Measurements from ENCODE around the gene CLDN10. TPM values are rescaled to one million over a fixed set of nuclear protein-coding genes. Genes with fewer than 3 reads are reported as not detected.

CLDN10 gene
- total RNA-seq, 1 donor from 2014 or later, result not detected

GRCh38 chr13:95579303-95579702, 26.8 kb downstream of the CLDN10 start:
- intact Hi-C loops (cut with DNase I), result loop anchor here (10.0 kb wide), 1 partner anchor 1645 kb away; no protein-coding TSS in a partner anchor
- H3K36me3 ChIP-seq, result no peaks in the 10 kb centered on the region
- H3K9me3 ChIP-seq, result no peaks in the 10 kb centered on the region
- H3K27ac ChIP-seq, result no peak overlapping the region
- TF ChIP-seq POLR2AphosphoS5 (IDR thresholded peaks at IDR 0.05; ENCODE audit: insufficient read depth in 1 of 2, low read depth in 1 of 2), result no peak
- no peak for TF ChIP-seq POLR2A (IDR thresholded peaks at IDR 0.05)
- no peak for TF ChIP-seq CTCF (IDR thresholded peaks at IDR 0.05)
- H3K4me3 ChIP-seq, result no peak overlapping the region
- no peaks in the 10 kb centered on the region for H3K27me3 ChIP-seq
- DNase-seq (ENCODE audit: extremely low spot score in 2 of 2), result no peak
- H3K4me1 ChIP-seq, result no peaks in the 10 kb centered on the region

DNA sequence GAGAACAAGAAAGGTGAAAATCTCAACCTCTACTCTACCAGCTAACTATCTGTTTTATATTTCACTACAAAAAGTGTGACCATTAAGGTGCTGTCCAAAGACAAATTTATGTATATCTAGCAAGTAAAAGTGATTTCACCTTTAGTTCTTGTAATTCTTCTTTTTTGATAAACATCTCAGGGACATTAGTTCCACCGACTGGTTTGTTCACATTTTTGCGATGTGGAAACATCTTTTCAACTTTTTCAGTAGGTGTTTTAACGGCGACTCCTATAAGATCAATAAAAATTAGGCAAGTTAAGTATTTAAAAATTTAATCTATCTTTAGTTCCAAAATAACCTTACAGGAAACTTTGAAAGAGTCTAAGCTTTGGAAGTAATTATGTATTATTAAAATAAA, 33.3 kb downstream of the CLDN10 start:
- Histone ChIP-seq H3K4me3 (no peak overlapping the region), H3K9me3 (no peaks in the 10 kb centered on the region), H3K36me3 (peaks cover 0 to 19% of the 10 kb centered on the region in 2 donors), H3K4me1 (no peaks in the 10 kb centered on the region), H3K27me3 (no peaks in the 10 kb centered on the region), H3K27ac (no peak overlapping the region)
- TF ChIP-seq POLR2A (IDR thresholded peaks at IDR 0.05) (no peak), POLR2AphosphoS5 (IDR thresholded peaks at IDR 0.05; ENCODE audit: insufficient read depth in 1 of 2, low read depth in 1 of 2) (no peak), CTCF (IDR thresholded peaks at IDR 0.05) (no peak)
- intact Hi-C loops (cut with DNase I), result no loop called here
- DNase-seq (ENCODE audit: extremely low spot score in 2 of 2), result no peak

DNA sequence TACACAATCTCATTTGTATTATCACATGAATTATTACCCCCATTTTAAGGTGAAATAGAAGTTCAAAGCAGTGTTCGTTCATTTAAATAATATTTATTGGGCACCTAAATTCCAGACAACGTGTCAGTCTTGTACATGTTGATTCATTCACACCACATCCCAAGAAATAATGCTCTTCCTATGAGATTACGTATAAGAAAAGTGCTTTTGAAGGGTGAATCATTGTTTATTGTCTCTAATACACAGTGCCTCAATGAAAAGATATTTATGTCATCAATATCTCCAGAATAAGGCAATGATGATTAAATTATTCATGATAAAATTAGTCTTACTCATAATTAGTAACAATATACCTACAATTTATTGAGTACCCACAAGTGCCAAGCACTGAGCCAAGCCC, 35.6 kb downstream of the CLDN10 start:
- TF ChIP-seq POLR2A (IDR thresholded peaks at IDR 0.05), result no peak
- no peak for TF ChIP-seq CTCF (IDR thresholded peaks at IDR 0.05)
- TF ChIP-seq POLR2AphosphoS5 (IDR thresholded peaks at IDR 0.05; ENCODE audit: insufficient read depth in 1 of 2, low read depth in 1 of 2), result no peak
- no peak for DNase-seq (ENCODE audit: extremely low spot score in 2 of 2)
- no peak overlapping the region for H3K4me3 ChIP-seq
- H3K36me3 ChIP-seq, result peaks cover 0 to 19% of the 10 kb centered on the region in 2 donors
- H3K4me1 ChIP-seq, result no peaks in the 10 kb centered on the region
- H3K27ac ChIP-seq, result no peak overlapping the region
- H3K9me3 ChIP-seq, result no peaks in the 10 kb centered on the region
- no peaks in the 10 kb centered on the region for H3K27me3 ChIP-seq
- intact Hi-C loops (cut with DNase I), result no loop called here

DNA sequence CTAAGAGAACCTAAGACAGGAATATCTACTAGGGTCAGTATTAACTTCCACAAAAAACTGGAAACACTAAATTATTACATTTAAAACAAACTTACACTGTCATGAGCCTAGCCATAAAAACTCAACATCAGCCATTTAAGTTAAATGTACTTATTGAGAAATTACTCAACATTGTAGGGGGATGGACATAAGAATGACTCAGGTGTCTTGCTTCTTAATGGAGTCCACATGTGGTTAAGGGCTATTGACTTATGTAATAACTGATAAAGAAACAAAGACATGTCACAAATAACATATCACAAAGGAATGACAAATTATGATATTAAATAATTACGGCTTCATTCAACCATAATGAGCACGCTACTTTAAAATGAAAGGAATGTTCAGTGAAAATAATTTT, 36.2 kb downstream of the CLDN10 start:
- no peak for TF ChIP-seq POLR2A (IDR thresholded peaks at IDR 0.05)
- no peak for TF ChIP-seq POLR2AphosphoS5 (IDR thresholded peaks at IDR 0.05; ENCODE audit: insufficient read depth in 1 of 2, low read depth in 1 of 2)
- no peak for TF ChIP-seq CTCF (IDR thresholded peaks at IDR 0.05)
- H3K9me3 ChIP-seq, result no peaks in the 10 kb centered on the region
- no peaks in the 10 kb centered on the region for H3K27me3 ChIP-seq
- H3K27ac ChIP-seq, result no peak overlapping the region
- intact Hi-C loops (cut with DNase I), result no loop called here
- DNase-seq (ENCODE audit: extremely low spot score in 2 of 2), result no peak
- H3K4me3 ChIP-seq, result no peak overlapping the region
- no peaks in the 10 kb centered on the region for H3K4me1 ChIP-seq
- peaks cover 0 to 19% of the 10 kb centered on the region in 2 donors for H3K36me3 ChIP-seq

DNA sequence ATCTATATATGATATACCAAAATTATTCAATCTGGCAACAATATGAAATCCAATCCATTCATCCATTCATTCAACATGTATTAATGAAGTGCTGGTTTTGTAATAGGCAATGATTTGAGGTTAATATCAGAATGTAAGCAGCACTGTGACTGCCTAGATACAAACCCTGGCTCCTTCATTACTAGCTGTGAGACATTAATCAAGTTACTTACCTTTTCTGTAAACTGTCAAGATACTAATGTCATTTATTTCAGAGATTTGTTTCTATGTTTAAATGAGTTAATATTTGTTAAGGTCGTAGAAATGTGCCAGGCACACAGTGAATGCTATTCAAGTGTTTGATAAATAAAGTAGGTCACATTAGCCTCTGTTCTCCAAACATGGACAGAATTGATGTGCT, 40.9 kb downstream of the CLDN10 start:
- TF ChIP-seq POLR2A (IDR thresholded peaks at IDR 0.05) (no peak), CTCF (IDR thresholded peaks at IDR 0.05) (no peak), POLR2AphosphoS5 (IDR thresholded peaks at IDR 0.05; ENCODE audit: insufficient read depth in 1 of 2, low read depth in 1 of 2) (no peak)
- Histone ChIP-seq H3K36me3 (no peaks in the 10 kb centered on the region), H3K27me3 (no peaks in the 10 kb centered on the region), H3K4me1 (no peaks in the 10 kb centered on the region), H3K27ac (no peak overlapping the region), H3K9me3 (no peaks in the 10 kb centered on the region), H3K4me3 (no peak overlapping the region)
- intact Hi-C loops (cut with DNase I), result no loop called here
- DNase-seq (ENCODE audit: extremely low spot score in 2 of 2), result no peak

Measured in vagina (tissue), 2 donors.